Esophagus (tissue), 2 donors: ENCODE measurements around the gene TSPAN32. TPM values are rescaled to one million over a fixed set of nuclear protein-coding genes. Genes with fewer than 3 reads are reported as not detected.

Experiments
- H3K27ac ChIP-seq, 2 donors: one replicate each; pipeline ENCODE4 v1.5.1; 2013; ENCODE audit warnings: low read depth in 2 of 2, mild to moderate bottlenecking in 2 of 2, inconsistent platforms in 1 of 2, low read length in 1 of 2, moderate library complexity in 1 of 2
- H3K27me3 ChIP-seq, 2 donors: one replicate each; pipeline ENCODE4 v1.6.1; 2013; ENCODE audit warnings: low read length in 2 of 2, control low read depth in 1 of 2, mild to moderate bottlenecking in 1 of 2; ENCODE audit not compliant: insufficient read depth in 2 of 2, control insufficient read depth in 1 of 2
- H3K36me3 ChIP-seq, 2 donors: one replicate each; pipeline ENCODE4 v1.6.1; 2013; ENCODE audit warnings: low read length in 1 of 2; ENCODE audit not compliant: control insufficient read depth in 2 of 2, insufficient read depth in 2 of 2
- H3K4me1 ChIP-seq, 2 donors: one replicate each; pipeline ENCODE4 v1.6.1; 2013; ENCODE audit warnings: low read length in 1 of 2; ENCODE audit not compliant: control insufficient read depth in 2 of 2, insufficient read depth in 2 of 2
- H3K4me3 ChIP-seq, 2 donors: one replicate each; pipeline ENCODE4 v1.5.1; 2013; ENCODE audit warnings: low read length in 2 of 2, mild to moderate bottlenecking in 2 of 2, low read depth in 1 of 2, moderate library complexity in 1 of 2
- H3K9me3 ChIP-seq, 2 donors: one replicate each; pipeline ENCODE4 v1.6.1; 2013; ENCODE audit warnings: mild to moderate bottlenecking in 2 of 2, low read depth in 1 of 2, low read length in 1 of 2, moderate library complexity in 1 of 2; ENCODE audit not compliant: control insufficient read depth in 2 of 2, insufficient read depth in 1 of 2
- WGBS, 2 donors: extraction: QIAGEN DNeasy Blood & Tissue Kit; methylation state at CpG; one replicate each; pipeline ENCODE4 v1.1.7; 2013; 5-methylcytosine and 5-hydroxymethylcytosine counted together
- polyA plus RNA-seq, 2 donors: library from polyadenylated mRNA; stranded (reverse); fragments of 200-250 nt; gene quantifications; one replicate each; pipeline ENCODE4 v1.2.3, GENCODE V29; 2013
- donor health status: healthy with polysubstance abuse.
- donor health status: Bipolar disorder and iron deficiency.

The TSPAN32 gene
- polyA plus RNA-seq, 2 donors: 0.47 to 0.51 TPM

GRCh38 chr11:2302896-2303626 lies 1.2 kb downstream of the TSPAN32 start:
- Histone ChIP-seq H3K9me3 (no peaks in the 10 kb centered on the region), H3K27me3 (no peaks in the 10 kb centered on the region), H3K36me3 (no peaks in the 10 kb centered on the region), H3K4me3 (peak overlapping the region in 1 of 2 donors; percentile 5), H3K27ac (peak overlapping the region in 1 of 2 donors; percentile 0), H3K4me1 (peaks cover 4 to 15% of the 10 kb centered on the region in 2 donors)
- 57 to 61% methylated on average over 18 of the region's 18 CpGs for WGBS, 2 donors

- Histone ChIP-seq H3K36me3 (no peaks in the 10 kb centered on the region), H3K27ac (no peak overlapping the region), H3K4me3 (no peak overlapping the region), H3K27me3 (no peaks in the 10 kb centered on the region), H3K9me3 (no peaks in the 10 kb centered on the region), H3K4me1 (peaks cover 4 to 15% of the 10 kb centered on the region in 2 donors)
- 71 to 81% methylated on average over 15 of the region's 15 CpGs for WGBS, 2 donors
These were observed 2.1 kb downstream of the TSPAN32 start for GRCh38 chr11:2303627-2304505.

- Histone ChIP-seq H3K36me3 (no peaks in the 10 kb centered on the region), H3K9me3 (no peaks in the 10 kb centered on the region), H3K4me3 (no peak overlapping the region), H3K27ac (peak overlapping the region in 1 of 2 donors; percentile 69), H3K4me1 (peaks cover 4 to 15% of the 10 kb centered on the region in 2 donors), H3K27me3 (no peaks in the 10 kb centered on the region)
- 66 to 68% methylated on average over 14 of the region's 14 CpGs for WGBS, 2 donors
These were observed 2.8 kb downstream of the TSPAN32 start for GRCh38 chr11:2304506-2305139.

- Histone ChIP-seq H3K36me3 (no peaks in the 10 kb centered on the region), H3K9me3 (no peaks in the 10 kb centered on the region), H3K27me3 (no peaks in the 10 kb centered on the region), H3K4me3 (no peak overlapping the region), H3K27ac (peak overlapping the region; percentile 34 to 69), H3K4me1 (peaks cover 4 to 15% of the 10 kb centered on the region in 2 donors)
- WGBS, 2 donors: 21 to 26% methylated on average over 10 of the region's 10 CpGs
These were observed 3.4 kb downstream of the TSPAN32 start for GRCh38 chr11:2305140-2305778.

- H3K9me3 ChIP-seq: no peaks in the 10 kb centered on the region
- H3K4me1 ChIP-seq: peaks cover 4 to 15% of the 10 kb centered on the region in 2 donors
- no peaks in the 10 kb centered on the region for H3K36me3 ChIP-seq
- no peak overlapping the region for H3K4me3 ChIP-seq
- H3K27me3 ChIP-seq: no peaks in the 10 kb centered on the region
- peak overlapping the region; percentile 69 to 81 for H3K27ac ChIP-seq
- WGBS, 2 donors: 24 to 27% methylated on average over 12 of the region's 12 CpGs
These were observed 4.1 kb downstream of the TSPAN32 start for GRCh38 chr11:2305788-2306451.

GRCh38 chr11:2306452-2306823 lies 4.6 kb downstream of the TSPAN32 start:
- H3K4me3 ChIP-seq: no peak overlapping the region
- H3K4me1 ChIP-seq: peaks cover 4 to 17% of the 10 kb centered on the region in 2 donors
- H3K36me3 ChIP-seq: no peaks in the 10 kb centered on the region
- WGBS, 2 donors: 24 to 29% methylated on average over 4 of the region's 4 CpGs
- no peaks in the 10 kb centered on the region for H3K9me3 ChIP-seq
- peak overlapping the region; percentile 69 to 81 for H3K27ac ChIP-seq
- H3K27me3 ChIP-seq: no peaks in the 10 kb centered on the region

GRCh38 chr11:2306877-2307500 lies 5.2 kb downstream of the TSPAN32 start:
- WGBS, 2 donors: 33 to 55% methylated on average over 14 of the region's 14 CpGs
- H3K27ac ChIP-seq: peak overlapping the region; percentile 8 to 36

DNA sequence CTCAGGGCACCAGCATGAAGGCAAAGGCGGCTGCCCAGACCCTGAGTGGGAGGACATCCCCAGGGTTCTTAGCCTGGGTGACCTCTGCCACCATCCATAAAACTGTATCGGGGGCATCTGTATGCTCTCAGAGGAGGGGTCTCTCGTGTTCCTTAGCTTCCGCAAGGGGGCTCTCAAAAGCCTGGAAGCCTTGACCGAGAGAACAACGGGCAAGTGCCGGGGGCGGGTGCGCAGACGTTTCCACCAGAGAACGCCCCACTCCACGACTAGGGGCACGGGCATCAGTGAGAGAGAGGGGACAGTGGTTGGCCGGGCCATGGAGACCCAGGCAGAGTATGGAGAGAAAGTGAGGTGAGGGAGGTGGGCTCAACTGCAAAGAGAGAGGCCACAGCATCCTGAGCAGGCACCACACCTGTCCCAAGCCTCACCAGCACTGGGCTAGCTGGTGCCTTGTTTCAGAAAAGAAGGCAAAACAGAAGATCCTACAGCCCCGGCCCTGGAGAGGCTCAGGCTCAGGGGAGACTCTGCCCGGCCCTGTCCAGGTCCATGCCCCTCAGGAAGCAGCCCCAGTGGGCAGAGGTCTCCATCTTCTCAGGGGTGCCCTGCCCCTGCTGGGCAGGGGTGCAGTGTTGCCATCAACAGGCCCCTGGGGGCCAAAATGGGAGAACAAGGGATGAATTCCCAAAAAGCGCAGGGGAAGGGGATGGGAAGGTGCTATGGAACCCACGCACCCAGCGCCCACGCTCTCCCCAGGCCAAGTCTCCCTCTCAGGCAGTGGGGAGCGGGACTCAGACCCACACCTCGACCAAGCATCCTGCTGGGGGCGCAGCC lies 5.9 kb downstream of the TSPAN32 start:
- Histone ChIP-seq H3K4me1 (peaks cover 11 to 26% of the 10 kb centered on the region in 2 donors), H3K27ac (no peak overlapping the region), H3K9me3 (no peaks in the 10 kb centered on the region), H3K4me3 (no peak overlapping the region), H3K27me3 (no peaks in the 10 kb centered on the region), H3K36me3 (no peaks in the 10 kb centered on the region)
- 83% methylated on average over 21 to 23 of the region's 23 CpGs for WGBS, 2 donors

More at GRCh38 chr11:2306877-2307500, 5.2 kb downstream of the TSPAN32 start:
- Histone ChIP-seq H3K9me3 (no peaks in the 10 kb centered on the region), H3K36me3 (no peaks in the 10 kb centered on the region), H3K4me1 (peaks cover 4 to 20% of the 10 kb centered on the region in 2 donors), H3K27me3 (no peaks in the 10 kb centered on the region), H3K4me3 (no peak overlapping the region)
